HepG2 (cell line): ENCODE measurements around the gene LNX2. TPM values are rescaled to one million over a fixed set of nuclear protein-coding genes. Genes with fewer than 3 reads are reported as not detected.
A peak's percentile ranks its signal among the peaks of the same experiment; 100 is the strongest.

Source experiments
- BATF2 ChIP-seq: sonication (generic); formaldehyde crosslinking; IDR thresholded peaks from 2 replicates; pipeline ENCODE4 v1.8.0; 2022; ENCODE audit warnings: mild to moderate bottlenecking, missing genetic modification reagents, moderate library complexity
- BCL6 ChIP-seq: IDR thresholded peaks from 2 replicates; pipeline ENCODE4 v1.6.1; 2016; ENCODE audit warnings: missing genetic modification reagents, missing compliant biosample characterization
- CC2D1A ChIP-seq: sonication (generic); formaldehyde crosslinking; IDR thresholded peaks from 2 replicates; pipeline ENCODE4 v1.8.1; 2023; ENCODE audit warnings: mild to moderate bottlenecking, missing genetic modification reagents
- FOXO1 ChIP-seq: sonication (generic); formaldehyde crosslinking; IDR thresholded peaks from 2 replicates; pipeline ENCODE4 v1.4.0; 2020; ENCODE audit warnings: missing genetic modification reagents
- HNRNPK ChIP-seq: fragments of 200-400 bp; formaldehyde crosslinking; IDR thresholded peaks from 2 replicates; pipeline ENCODE4 v1.6.1; 2018; ENCODE audit warnings: low read length, low read depth, moderate library complexity, mild to moderate bottlenecking; ENCODE audit not compliant: poor library complexity, severe bottlenecking
- MYC ChIP-seq: sonication (generic); formaldehyde crosslinking; IDR thresholded peaks from 2 replicates; pipeline ENCODE4 v1.9.0; 2021; ENCODE audit warnings: missing genetic modification reagents, borderline replicate concordance
- NFYB ChIP-seq: sonication (generic); formaldehyde crosslinking; IDR thresholded peaks from 2 replicates; pipeline ENCODE4 v1.4.0; 2020; ENCODE audit warnings: missing genetic modification reagents
- PRDM4 ChIP-seq: sonication (generic); formaldehyde crosslinking; IDR thresholded peaks from 2 replicates; pipeline ENCODE4 v1.9.0; 2021; ENCODE audit warnings: missing genetic modification reagents, borderline replicate concordance
- SIX1 ChIP-seq: sonication (generic); formaldehyde crosslinking; IDR thresholded peaks from 2 replicates; pipeline ENCODE4 v1.4.0; 2020; ENCODE audit warnings: missing genetic modification reagents, borderline replicate concordance
- SMAD1 ChIP-seq: sonication (generic); formaldehyde crosslinking; IDR thresholded peaks from 2 replicates; pipeline ENCODE4 v1.4.0; 2020; ENCODE audit warnings: missing genetic modification reagents, low read depth, mild to moderate bottlenecking, borderline replicate concordance
- SNAPC2 ChIP-seq: sonication (generic); formaldehyde crosslinking; IDR thresholded peaks from 2 replicates; pipeline ENCODE4 v1.8.1; 2022; ENCODE audit warnings: mild to moderate bottlenecking, missing genetic modification reagents
- SNAPC4 ChIP-seq: sonication (generic); formaldehyde crosslinking; IDR thresholded peaks from 2 replicates; pipeline ENCODE4 v1.4.0; 2020; ENCODE audit warnings: mild to moderate bottlenecking, missing genetic modification reagents
- ZFP37 ChIP-seq: sonication (generic); formaldehyde crosslinking; IDR thresholded peaks from 2 replicates; pipeline ENCODE4 v1.4.0; 2020; ENCODE audit warnings: missing genetic modification reagents, borderline replicate concordance
- ZNF292 ChIP-seq: sonication (generic); formaldehyde crosslinking; IDR thresholded peaks from 2 replicates; pipeline ENCODE4 v1.8.1; 2022; ENCODE audit warnings: mild to moderate bottlenecking, low read depth, missing genetic modification reagents, borderline replicate concordance
- ZNF44 ChIP-seq: sonication (generic); formaldehyde crosslinking; IDR thresholded peaks from 2 replicates; pipeline ENCODE4 v1.5.1; 2020; ENCODE audit warnings: mild to moderate bottlenecking, missing genetic modification reagents
- ZNF546 ChIP-seq: sonication (generic); formaldehyde crosslinking; conservative IDR thresholded peaks from 2 replicates; pipeline ENCODE4 v1.8.1; 2023; ENCODE audit warnings: mild to moderate bottlenecking, missing genetic modification reagents
- ZNF547 ChIP-seq: sonication (generic); formaldehyde crosslinking; IDR thresholded peaks from 2 replicates; pipeline ENCODE4 v1.5.1; 2020; ENCODE audit warnings: mild to moderate bottlenecking, missing genetic modification reagents
- ZNF558 ChIP-seq: sonication (generic); formaldehyde crosslinking; IDR thresholded peaks from 2 replicates; pipeline ENCODE4 v1.9.0; 2022; ENCODE audit warnings: mild to moderate bottlenecking, missing genetic modification reagents, borderline replicate concordance
- ZNF800 ChIP-seq: sonication (generic); formaldehyde crosslinking; IDR thresholded peaks from 2 replicates; pipeline ENCODE4 v1.4.0; 2020; ENCODE audit warnings: missing genetic modification reagents
- polyA plus RNA-seq, 8 experiments: library from polyadenylated mRNA; depleted of rRNA in 3 of 8; stranded (reverse) in 7 of 8; unstranded in 1 of 8; fragments of >200 nt; fragmentation: Illumina TruSeq in 4 of 8; extraction: Trizol in 4 of 8; gene quantifications; 2 replicates each; pipeline versions ENCODE4 v1.2.1 to v1.2.3, GENCODE V29; 2011 to 2016; ENCODE audit warnings: low read depth in 4 of 8, missing spikeins in 1 of 8, mixed read lengths in 1 of 8; ENCODE audit not compliant: insufficient read depth in 1 of 8
- total RNA-seq, 5 experiments: library from RNA; depleted of rRNA; stranded (reverse); fragments of >200 nt; fragmentation: Illumina TruSeq; extraction: Trizol; gene quantifications; 2 replicates each; pipeline ENCODE4 v1.2.3, GENCODE V29; 2016; ENCODE audit warnings: low read depth in 1 of 5

Gene LNX2
- total and polyA plus RNA-seq, 2 of the 13 experiments (the other 11 are each of a cell fraction or from before 2014, with no cell fraction given), result 9.2 to 9.7 TPM

GRCh38 chr13:27620377-27621115 is at the start of gene LNX2 (continued):
- no peak for TF ChIP-seq SNAPC4 (CRISPR knock-in tag)
- TF ChIP-seq ZNF558, result no peak
- no peak; the same call in 1 of the 2 replicates for TF ChIP-seq BCL6
- TF ChIP-seq SNAPC2 (CRISPR knock-in tag), result no peak
- TF ChIP-seq ZNF292 (CRISPR knock-in tag), result 0 out of 2 replicates have a peak, but pooled peaks have one; percentile 35
- peak; percentile 68; the same call in 1 of the 2 replicates for TF ChIP-seq ZNF800
- no peak for TF ChIP-seq ZNF547 (CRISPR knock-in tag)
- TF ChIP-seq HNRNPK, result peak; percentile 53
- TF ChIP-seq FOXO1 (CRISPR knock-in tag), result 0 out of 2 replicates have a peak, but pooled peaks have one; percentile 10
- no peak for TF ChIP-seq ZNF44 (CRISPR knock-in tag)
- TF ChIP-seq PRDM4 (CRISPR knock-in tag), result no peak
- TF ChIP-seq NFYB (CRISPR knock-in tag), result peak; percentile 92
- TF ChIP-seq ZFP37 (CRISPR knock-in tag), result no peak
- peak; percentile 61 for TF ChIP-seq MYC (CRISPR knock-in tag)
- TF ChIP-seq SIX1 (CRISPR knock-in tag), result no peak
- no peak for TF ChIP-seq CC2D1A
- no peak; the same call in 1 of the 2 replicates for TF ChIP-seq SMAD1 (CRISPR knock-in tag)
- no peak for TF ChIP-seq BATF2 (CRISPR knock-in tag)
- peak; percentile 67 for TF ChIP-seq ZNF546
